H1 (cell line): ENCODE measurements around the gene MMP20. TPM values are rescaled to one million over a fixed set of nuclear protein-coding genes. Genes with fewer than 3 reads are reported as not detected.

Source experiments
- ATF2 ChIP-seq: IDR thresholded peaks from 2 replicates; pipeline ENCODE4 v1.6.1; 2012; ENCODE audit warnings: low read length, inconsistent platforms
- CREB1 ChIP-seq: IDR thresholded peaks from 2 replicates; pipeline ENCODE4 v1.6.1; 2012; ENCODE audit warnings: inconsistent platforms
- EZH2 ChIP-seq: fragments of 200-600 bp; sonication (generic); IDR thresholded peaks from 2 replicates; pipeline ENCODE4 v1.7.1; 2012; ENCODE audit warnings: low read depth, mild to moderate bottlenecking, moderate library complexity, low read length, inconsistent platforms; ENCODE audit not compliant: severe bottlenecking
- RNF2 ChIP-seq: fragments of 200-900, 300-1000 bp; sonication (generic); IDR thresholded peaks from 2 replicates; pipeline ENCODE4 v1.7.1; 2016; ENCODE audit warnings: borderline replicate concordance, low read depth, mild to moderate bottlenecking, antibody characterized with exemption, low read length; ENCODE audit not compliant: poor library complexity, severe bottlenecking; ENCODE audit errors: missing control alignments
- TEAD4 ChIP-seq: IDR thresholded peaks from 2 replicates; pipeline ENCODE4 v1.6.1; 2012; ENCODE audit warnings: low read depth, low read length, inconsistent platforms, mixed read lengths
- polyA plus RNA-seq, 7 experiments: library from polyadenylated mRNA; depleted of rRNA in 3 of 7; stranded (reverse) in 5 of 7; unstranded in 2 of 7; fragments of >200 nt in 5 of 7; fragments of 200-250 nt in 2 of 7; gene quantifications; 1 replicate in 5 of 7; 2 replicates in 1 of 7; 4 replicates in 1 of 7; pipeline versions ENCODE4 v1.2.1 to v1.2.3, GENCODE V29; 2011 to 2013; ENCODE audit warnings: missing spikeins in 2 of 7, mixed read lengths in 2 of 7
- total RNA-seq: library from RNA; stranded (reverse); fragmentation: NEBNext Ultra II Directional; extraction: Animal tissue kit (Norgen Biotek cat#: 25700); gene quantifications from 2 replicates; pipeline ENCODE4 v1.2.1, GENCODE V29; 2021

The MMP20 gene
- total and polyA plus RNA-seq, 2 of the 8 experiments (the other 6 are each of a cell fraction or from before 2014, with no cell fraction given) = not detected

DNA sequence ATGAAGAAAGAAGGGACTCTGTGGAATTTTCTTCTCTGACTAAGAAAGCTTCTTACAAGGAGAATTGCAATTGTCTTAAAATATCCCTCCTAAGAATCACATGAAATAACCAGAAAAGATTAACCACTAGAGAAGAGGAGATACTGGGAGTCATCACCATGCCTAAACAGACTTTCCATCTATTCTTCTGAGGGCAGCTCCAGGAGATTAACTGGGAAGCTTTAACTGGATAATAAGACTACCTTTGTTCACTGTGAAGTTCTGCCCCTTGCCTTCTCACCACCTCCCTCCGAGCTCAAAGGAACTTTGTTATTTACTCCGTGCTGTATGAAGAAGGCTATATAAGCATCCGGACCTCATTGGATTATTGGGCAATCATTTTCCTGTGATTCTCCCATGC, 70.0 kb downstream of the MMP20 start (continued):
- TF ChIP-seq ATF2 = no peak
- TF ChIP-seq EZH2 = no peak
- no peak for TF ChIP-seq TEAD4
- TF ChIP-seq CREB1 = no peak
- TF ChIP-seq RNF2 = no peak
- TF ChIP-seq, all 59 proteins: peak for 0
